ENCODE data around the gene KXD1.
"Not testable (repeated sequence)": the region's sequence is repeated elsewhere in the genome, so short reads cannot be mapped to it uniquely, and the experiment has no call there.

KXD1 gene

DNA sequence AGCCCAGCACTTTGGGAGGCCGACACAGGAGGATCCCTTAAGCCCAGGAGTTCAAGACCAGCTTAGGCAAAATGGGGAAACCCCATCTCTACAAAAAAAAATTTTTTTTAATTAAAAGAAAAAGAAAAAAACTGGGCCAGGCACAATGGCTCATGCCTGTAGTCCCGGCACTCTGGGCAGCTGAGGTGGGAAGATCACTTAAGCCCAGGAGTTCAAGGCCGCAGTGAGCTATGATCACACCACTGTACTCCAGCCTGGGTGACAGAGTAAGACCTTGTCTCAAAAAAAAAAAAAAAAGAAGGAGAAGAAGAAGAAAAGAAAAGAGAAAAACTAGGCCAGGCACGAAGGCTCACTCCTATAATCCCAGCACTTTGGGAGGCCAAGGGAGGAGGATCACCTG, 40.1 kb upstream of the KXD1 start:
- H3K4me3 ChIP-seq (ENCODE audit: low read depth, low read length), result no peak overlapping the region
- TF ChIP-seq, protein P1, sequence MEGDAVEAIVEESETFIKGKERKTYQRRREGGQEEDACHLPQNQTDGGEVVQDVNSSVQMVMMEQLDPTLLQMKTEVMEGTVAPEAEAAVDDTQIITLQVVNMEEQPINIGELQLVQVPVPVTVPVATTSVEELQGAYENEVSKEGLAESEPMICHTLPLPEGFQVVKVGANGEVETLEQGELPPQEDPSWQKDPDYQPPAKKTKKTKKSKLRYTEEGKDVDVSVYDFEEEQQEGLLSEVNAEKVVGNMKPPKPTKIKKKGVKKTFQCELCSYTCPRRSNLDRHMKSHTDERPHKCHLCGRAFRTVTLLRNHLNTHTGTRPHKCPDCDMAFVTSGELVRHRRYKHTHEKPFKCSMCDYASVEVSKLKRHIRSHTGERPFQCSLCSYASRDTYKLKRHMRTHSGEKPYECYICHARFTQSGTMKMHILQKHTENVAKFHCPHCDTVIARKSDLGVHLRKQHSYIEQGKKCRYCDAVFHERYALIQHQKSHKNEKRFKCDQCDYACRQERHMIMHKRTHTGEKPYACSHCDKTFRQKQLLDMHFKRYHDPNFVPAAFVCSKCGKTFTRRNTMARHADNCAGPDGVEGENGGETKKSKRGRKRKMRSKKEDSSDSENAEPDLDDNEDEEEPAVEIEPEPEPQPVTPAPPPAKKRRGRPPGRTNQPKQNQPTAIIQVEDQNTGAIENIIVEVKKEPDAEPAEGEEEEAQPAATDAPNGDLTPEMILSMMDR (IDR thresholded peaks at IDR 0.05; ENCODE audit: borderline replicate concordance, insufficient read depth, low read depth, low read length), result no peak

DNA sequence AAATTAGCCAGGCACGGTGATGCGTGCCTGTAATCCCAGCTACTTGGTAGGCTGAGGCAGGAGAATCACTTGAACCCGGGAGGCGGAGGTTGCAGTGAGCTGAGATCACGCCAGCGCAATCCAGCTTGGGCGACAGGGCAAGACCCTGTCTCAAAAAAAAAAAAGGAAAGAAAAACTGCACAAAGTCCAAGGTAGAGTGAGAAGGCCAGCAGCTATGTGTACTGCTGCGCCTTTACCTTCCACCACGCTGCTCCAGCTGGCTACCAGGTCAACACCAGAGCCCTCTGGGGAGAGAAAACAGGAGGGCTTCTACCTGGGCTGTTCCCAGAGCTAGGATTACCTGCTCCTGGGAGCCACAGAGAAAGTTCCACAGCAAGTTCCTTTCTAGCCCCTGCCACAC, 39.0 kb upstream of the KXD1 start:
- H3K4me3 ChIP-seq (ENCODE audit: low read depth, low read length), result no peak overlapping the region
- TF ChIP-seq, protein P1 (IDR thresholded peaks at IDR 0.05; ENCODE audit: borderline replicate concordance, insufficient read depth, low read depth, low read length), result no peak

DNA sequence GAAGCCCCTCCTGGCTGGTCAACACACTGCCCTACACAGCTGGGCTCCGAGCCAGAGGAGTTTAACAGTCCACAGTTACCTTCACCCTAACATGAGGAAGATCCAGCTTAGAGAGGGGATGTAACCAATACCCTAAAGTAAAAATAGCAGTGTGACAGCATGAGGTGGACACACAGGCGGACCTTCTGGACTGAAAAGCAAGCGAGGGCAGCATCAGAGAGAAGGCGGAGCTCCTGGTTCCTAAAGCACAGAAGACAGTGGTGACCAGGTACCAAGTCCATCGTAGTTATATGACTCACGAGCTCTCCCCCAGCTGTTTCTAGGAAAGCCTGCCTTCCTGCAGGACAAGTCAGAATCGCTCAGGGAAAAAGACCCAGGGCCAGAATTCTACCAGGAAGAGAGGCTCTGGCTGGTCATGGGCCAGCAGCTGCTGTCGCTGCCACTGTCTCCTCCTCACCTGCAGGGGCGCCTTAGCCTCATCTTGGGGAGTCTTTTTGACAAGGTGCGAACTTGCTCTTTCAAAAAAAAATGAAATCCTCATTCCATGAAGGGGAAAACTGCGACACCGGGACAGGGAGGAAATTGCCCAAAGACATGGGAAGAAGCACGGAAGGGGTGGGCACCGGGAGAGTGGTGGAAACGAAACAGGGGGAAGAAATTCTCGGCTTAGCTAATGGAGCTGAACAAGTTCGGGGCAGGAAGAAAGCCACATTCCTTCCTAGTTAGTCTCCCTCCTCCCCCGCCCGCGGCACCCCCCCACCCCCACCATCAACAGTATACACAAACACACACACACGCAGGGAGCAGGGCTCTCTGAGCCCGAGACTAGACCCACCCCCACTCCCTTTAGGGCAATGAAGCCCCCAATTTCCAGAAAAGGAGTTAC, 37.5 kb upstream of the KXD1 start:
- TF ChIP-seq, protein P1 (IDR thresholded peaks at IDR 0.05; ENCODE audit: borderline replicate concordance, insufficient read depth, low read depth, low read length), result peak; percentile 88
- H3K4me3 ChIP-seq (ENCODE audit: low read depth, low read length), result peak overlapping the region; percentile 100

DNA sequence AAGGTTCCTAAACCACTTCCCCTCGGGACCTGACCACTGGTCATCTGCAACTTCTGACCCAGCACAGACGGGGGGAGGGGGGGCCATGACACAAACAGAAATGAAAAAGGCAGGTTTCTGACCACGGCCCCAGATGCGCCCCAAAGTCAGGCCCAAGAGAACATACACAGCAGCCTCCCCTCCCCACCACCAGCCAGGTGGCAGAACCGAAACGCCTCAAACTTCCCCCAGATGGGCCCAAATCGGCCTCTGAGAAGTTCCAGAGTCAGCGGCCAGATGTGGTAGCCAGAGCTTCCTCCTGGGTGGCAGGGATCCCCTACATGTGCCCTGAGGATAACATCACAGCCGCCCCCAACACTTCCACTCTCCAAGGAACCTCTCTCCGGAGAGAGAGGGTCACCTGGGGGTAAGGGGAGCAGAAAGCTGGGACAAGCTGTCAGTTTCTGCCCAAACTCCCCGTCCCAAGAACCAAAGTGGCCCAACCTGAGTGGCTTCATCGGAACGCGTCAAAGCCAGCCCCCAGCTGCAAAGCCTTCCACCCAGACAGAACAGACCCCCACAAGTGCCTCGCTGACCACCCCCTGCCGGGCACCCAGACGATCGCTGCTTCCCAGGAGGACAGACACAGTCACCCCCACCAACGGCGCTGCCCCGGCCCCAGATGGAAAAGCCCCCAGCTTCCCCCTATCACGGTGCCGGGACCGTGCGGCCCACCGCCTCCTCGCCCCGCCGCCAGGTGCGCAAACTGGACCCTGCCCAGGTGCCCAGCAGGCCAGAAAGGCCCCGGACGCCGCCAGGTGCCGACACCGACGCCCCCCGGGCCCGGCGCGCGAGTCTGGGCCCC, 36.6 kb upstream of the KXD1 start:
- TF ChIP-seq, protein P1 (IDR thresholded peaks at IDR 0.05; ENCODE audit: borderline replicate concordance, insufficient read depth, low read depth, low read length), result no peak
- H3K4me3 ChIP-seq (ENCODE audit: low read depth, low read length), result peak overlapping the region; percentile 100

DNA sequence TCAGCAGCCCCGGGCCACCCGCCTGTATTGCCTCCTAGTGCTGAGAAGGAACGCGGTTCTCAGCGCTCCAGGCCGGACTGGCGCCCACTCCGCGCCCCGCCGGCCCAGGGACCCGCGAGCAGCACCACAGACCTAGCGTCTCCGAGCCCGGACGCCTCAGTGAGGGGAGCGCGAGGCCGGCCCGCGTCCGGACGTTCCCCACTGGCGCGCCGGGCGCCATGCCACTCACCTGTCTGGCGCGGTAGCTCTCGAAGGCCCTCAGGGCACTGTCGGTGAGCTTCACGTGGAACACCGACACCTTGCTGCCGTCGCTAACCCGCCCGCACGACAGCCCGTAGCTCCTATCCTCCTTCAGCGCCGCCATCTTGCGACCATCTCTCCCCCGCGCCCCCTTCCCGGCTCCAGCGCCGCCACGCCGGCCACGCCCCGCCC, 36.0 kb upstream of the KXD1 start, which contains the start of gene ELL:
TSS of gene ELL (minus strand) at position 379 of the 432 bp plus-strand sequence. CDS start at position 364, 15 bp downstream.
- TF ChIP-seq, protein P1 (IDR thresholded peaks at IDR 0.05; ENCODE audit: borderline replicate concordance, insufficient read depth, low read depth, low read length), result no peak
- peak within 1 kb of the TSS; percentile 100 for H3K4me3 ChIP-seq (ENCODE audit: low read depth, low read length)

DNA sequence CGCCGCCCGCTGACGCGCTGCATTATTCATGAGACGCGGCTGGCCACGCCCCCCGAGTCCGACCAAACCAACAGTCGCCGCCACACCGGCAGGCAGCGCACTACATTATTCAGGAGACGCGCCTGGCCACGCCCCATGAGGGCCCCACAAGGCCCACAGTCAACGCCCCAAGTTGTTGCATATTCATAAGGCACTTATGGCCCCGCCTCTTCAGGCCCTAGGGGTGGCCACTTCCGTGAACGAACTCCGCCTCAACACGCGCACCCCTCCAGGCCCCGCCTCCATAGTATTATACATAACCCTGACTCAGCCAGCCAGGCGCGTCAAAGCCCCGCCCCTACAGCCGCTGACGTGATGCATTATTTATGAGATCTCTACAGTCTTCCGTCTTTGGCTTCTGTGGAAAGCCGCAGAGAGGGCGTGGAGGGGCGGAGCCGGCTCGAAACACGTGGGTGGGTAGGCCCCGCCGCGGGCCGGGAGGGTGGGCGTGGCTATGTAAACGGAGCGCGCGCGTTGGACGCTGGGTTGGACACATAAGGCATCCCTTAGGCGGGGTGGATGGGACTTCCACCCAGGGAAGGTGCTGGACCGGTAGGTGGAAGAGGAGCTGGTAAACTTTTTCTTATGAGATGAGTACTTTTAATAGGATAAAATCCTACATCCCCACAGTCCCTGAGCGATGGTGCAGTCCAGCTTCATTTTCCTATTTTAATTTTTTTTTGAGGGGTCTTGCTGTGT, 35.4 kb upstream of the KXD1 start:
- H3K4me3 ChIP-seq (ENCODE audit: low read depth, low read length), result peak overlapping the region; percentile 100
- TF ChIP-seq, protein P1 (IDR thresholded peaks at IDR 0.05; ENCODE audit: borderline replicate concordance, insufficient read depth, low read depth, low read length), result no peak

DNA sequence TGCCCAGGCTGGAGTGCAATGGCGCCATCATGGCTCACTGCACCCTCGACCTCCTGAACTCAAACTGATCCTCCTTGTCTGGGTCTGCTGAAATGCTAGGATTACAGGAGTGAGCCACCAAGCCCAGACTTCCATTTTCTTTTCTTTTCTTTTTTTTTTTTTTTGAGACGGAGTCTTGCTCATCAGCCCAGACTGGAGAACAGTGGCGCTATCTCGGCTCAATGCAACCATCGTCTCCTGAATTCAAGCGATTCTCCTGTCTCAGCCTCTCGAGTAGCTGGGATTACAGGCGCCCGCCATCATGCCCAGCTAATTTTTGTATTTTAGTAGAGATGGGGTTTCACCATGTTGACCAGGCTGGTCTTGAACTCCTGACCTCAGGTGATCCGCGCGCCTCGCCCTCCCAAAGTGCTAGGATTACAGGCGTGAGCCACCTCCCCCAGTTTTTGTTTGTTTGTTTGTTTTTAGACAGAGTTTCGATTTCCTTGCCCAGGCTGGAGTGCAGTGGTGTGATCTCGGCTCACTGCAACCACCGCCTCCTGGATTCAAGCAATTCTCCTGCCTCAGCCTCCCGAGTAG, 34.7 kb upstream of the KXD1 start:
- not testable (repeated sequence) for H3K4me3 ChIP-seq (ENCODE audit: low read depth, low read length)
